Head of caudate nucleus (tissue), 42 donors: ENCODE results near the gene AMIGO1.
A peak's percentile ranks its signal among the peaks of the same experiment; 100 is the strongest.

Experiments used
- DNase-seq, 42 donors: peaks; one replicate each; pipeline versions ENCODE4 v3.0.0 to v3.0.0-alpha.2; 2020 to 2021; ENCODE audit warnings: mixed read lengths in 7 of 42
- intact Hi-C: fragments of 100-400 bp; cut with DNase I; formaldehyde crosslinking; loops from one replicate; pipeline ENCODE4 v1.15.0; 2022

The AMIGO1 gene

GRCh38 chr1:109491372-109491771 lies 18.2 kb downstream of the AMIGO1 start:
- DNase-seq, result no peak

GRCh38 chr1:109490934-109491302 lies 18.6 kb downstream of the AMIGO1 start:
- no peak for DNase-seq
- intact Hi-C loops, result no loop called here

More at GRCh38 chr1:109491372-109491771, 18.2 kb downstream of the AMIGO1 start:
- intact Hi-C loops, result no loop called here

DNA sequence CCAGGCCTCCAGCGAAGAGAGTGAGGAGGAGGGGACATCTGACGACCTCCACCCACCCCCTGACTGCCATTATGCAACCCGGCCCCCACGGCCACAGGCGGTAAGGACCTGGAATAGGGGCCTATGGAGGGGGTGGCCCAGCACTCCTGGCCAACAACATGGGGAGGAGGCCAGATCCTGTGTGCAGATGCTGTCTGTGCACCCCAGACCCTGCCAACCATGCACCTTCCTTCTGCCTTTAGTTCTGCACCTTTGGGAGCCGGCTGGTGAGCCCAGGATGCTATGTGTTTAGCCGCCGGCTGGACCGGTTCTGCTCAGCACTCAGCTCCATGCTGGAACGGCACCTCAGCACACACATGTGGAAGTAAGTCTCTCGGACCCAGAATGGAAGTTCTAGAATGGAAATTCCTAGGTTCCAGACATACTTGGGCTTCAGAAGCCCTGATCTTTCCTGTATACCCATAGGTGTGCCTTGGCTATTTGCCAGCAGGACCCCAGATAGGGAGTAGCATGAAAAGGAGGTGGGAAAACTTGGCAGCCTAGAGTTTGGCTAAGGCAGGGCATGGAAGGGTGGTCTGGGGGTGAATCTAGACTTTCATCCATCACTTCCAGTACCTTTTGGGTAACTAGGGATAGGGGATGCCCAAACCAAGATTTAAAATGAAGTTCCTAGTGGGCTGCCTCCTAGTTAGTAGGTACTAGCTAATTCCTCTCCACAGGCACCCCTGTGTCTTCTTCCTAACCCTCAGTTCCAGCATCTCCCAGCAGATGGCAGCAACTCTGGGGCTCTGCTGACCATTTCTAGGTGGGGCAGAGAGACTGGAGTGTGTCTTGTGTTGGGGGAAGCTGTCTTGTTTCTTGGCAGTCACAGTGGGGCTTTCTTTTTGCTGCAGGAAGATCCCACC lies 19.2 kb downstream of the AMIGO1 start:
- DNase-seq, result peak in 41 of 42 donors; percentile 58 to 93 (median 82)
- intact Hi-C loops, result no loop called here

GRCh38 chr1:109488696-109489095 lies 20.8 kb downstream of the AMIGO1 start:
- intact Hi-C loops, result no loop called here
- DNase-seq, result no peak

DNA sequence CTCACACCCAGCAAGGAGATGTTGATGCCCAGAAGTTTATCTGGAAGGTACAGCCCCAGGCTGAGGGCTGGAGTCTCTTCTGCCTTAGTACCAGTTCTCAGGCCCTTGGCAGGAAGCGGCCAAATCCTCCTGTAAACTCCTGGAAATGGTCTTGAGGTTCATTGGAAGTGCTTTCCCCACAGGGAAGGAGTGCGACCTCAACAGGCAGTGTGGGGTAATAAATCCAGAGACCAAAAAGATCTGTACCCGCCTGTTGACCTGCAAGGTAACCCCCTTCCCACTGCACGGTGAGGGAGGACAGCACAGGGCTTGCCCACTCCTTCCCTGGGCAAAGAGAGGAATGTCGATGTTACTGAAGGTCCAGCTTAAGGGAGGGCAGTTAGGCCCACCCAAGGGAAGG lies 21.3 kb downstream of the AMIGO1 start:
- no peak for DNase-seq
- intact Hi-C loops, result no loop called here

GRCh38 chr1:109487261-109487660 lies 22.3 kb downstream of the AMIGO1 start:
- DNase-seq, result no peak
- intact Hi-C loops, result no loop called here

GRCh38 chr1:109485001-109485400 lies 24.5 kb downstream of the AMIGO1 start:
- DNase-seq, result no peak
- intact Hi-C loops, result no loop called here

GRCh38 chr1:109484519-109484975 lies 25.0 kb downstream of the AMIGO1 start:
- no peak for DNase-seq
- intact Hi-C loops, result loop anchor here (5.0 kb wide), 1 partner anchor 57 kb away; the partner anchor contains the start of gene PSMA5

GRCh38 chr1:109483672-109484518 lies 25.6 kb downstream of the AMIGO1 start, which contains the start of gene ATXN7L2:
Gene ATXN7L2, plus strand, starts transcription at chr1:109483905. Its CDS starts 49 bp downstream, at chr1:109483954.
- DNase-seq, result peak; percentile 75 to 96 (median 94)
- intact Hi-C loops, result loop anchor here (5.0 kb wide), 1 partner anchor 57 kb away; the partner anchor contains the start of gene PSMA5

GRCh38 chr1:109482791-109483671 lies 26.5 kb downstream of the AMIGO1 start:
- peak; percentile 31 to 85 (median 64) for DNase-seq
- intact Hi-C loops, result loop anchor here (5.0 kb wide), 1 partner anchor 56 kb away; the partner anchor contains the start of gene PSMA5

DNA sequence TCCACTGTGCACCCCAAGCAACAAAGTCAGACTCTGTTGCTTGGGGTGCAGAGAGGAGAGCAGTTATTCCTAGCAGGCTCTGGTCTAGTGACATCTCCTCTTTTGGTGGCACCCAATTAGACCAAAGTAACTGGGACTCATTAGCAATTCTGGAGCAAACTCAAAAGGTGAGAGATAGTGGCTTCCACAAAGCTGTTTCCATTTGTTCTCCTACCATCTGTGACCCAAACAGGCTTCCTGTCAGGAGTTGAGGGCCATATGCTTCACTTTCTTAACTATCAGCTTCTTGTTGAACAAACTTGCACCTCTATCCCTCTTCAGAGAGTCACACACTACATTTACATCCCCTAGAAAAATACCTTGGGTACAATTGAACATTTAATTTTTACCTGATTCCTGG lies 27.3 kb downstream of the AMIGO1 start:
- intact Hi-C loops, result loop anchor here (5.0 kb wide), 1 partner anchor 55 kb away; the partner anchor contains the start of gene PSMA5
- DNase-seq, result no peak

- DNase-seq, result no peak
- intact Hi-C loops, result loop anchor here (5.0 kb wide), 1 partner anchor 54 kb away; the partner anchor contains the start of gene PSMA5
Observed at GRCh38 chr1:109481646-109482045, 27.9 kb downstream of the AMIGO1 start.

- intact Hi-C loops, result loop anchor here (5.0 kb wide), 1 partner anchor 53 kb away; the partner anchor contains the start of gene PSMA5
- peak in 2 of 42 donors; percentile 1 to 12 for DNase-seq
Observed at GRCh38 chr1:109479901-109480300, 29.6 kb downstream of the AMIGO1 start.

GRCh38 chr1:109479311-109479710 lies 30.2 kb downstream of the AMIGO1 start:
- intact Hi-C loops, result no loop called here
- DNase-seq, result peak in 3 of 42 donors; percentile 5 to 17 (median 9)

- intact Hi-C loops, result no loop called here
- no peak for DNase-seq
Observed at GRCh38 chr1:109478806-109479205, 30.7 kb downstream of the AMIGO1 start.

DNA sequence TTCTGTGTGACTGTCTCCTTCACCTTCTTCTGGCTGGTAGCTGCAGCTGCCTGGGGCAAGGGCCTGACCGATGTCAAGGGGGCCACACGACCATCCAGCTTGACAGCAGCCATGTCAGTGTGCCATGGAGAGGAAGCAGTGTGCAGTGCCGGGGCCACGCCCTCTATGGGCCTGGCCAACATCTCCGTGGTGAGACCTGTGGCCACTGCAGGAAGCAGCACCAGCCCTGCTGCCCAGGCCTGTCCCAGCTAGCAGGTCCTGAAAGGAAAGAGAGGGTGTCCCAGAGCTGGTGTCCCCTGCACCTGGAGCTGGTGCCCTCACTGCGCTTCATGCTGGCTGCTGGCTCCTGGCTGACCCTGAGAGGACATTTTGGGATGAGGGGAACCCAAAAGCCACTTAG lies 31.7 kb downstream of the AMIGO1 start:
- no peak for DNase-seq
- intact Hi-C loops, result no loop called here

DNA sequence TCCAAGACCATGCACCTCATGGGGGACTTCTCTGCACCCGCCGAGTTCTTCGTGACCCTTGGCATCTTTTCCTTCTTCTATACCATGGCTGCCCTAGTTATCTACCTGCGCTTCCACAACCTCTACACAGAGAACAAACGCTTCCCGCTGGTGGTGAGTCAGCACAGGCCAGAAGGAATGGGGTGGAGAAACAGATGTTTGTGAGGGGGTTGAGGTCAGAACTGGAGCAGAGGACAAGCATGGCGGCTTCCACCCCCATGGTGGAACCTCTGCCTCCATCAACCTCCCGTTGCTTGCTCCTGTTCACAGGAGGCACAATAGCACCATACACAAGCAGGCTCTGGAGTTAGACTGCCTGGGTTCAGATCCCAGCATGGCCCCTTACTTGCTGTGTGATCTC lies 32.7 kb downstream of the AMIGO1 start:
- DNase-seq, result no peak
- intact Hi-C loops, result no loop called here

DNA sequence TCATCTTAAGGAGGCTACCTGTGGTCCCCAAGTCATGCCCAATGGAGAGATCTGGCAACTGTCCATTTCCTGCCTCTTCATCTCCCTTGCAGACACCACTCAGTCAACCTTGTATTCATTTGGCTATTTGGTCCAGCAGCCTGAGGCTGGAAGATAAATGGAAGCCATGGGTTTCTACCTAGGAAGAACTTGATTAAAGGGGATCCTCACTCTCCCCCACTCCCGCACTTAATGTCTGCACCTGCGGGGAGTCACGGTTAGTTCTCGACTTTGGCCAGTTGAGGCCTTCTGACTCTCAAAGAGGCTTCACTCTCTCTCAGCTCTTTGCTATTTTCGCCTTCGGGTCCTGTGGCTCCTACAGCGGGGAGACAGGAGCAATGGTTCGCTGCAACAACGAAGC lies 34.3 kb downstream of the AMIGO1 start:
- intact Hi-C loops, result no loop called here
- no peak for DNase-seq
